ENCODE measurements around the gene WNT5B.

WNT5B gene

DNA sequence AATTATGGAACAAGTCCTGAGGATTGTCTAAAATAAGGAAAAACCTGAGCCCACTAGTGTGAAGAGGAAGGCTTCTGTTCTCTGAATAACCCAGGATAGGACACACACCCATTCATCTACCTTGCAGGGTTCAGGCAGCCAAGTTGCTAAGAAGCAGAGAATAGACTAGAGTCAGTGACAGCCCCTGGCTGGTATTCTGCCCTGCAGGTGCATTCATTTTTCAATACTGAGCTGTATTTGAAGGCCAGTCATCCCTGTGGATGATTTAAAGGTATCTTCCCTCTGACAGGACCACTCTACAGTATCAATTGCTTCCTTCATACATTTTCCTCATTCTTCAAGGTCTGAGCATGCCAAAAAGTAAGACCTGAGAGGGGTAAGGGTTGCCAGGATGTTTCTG is 22.9 kb downstream of the WNT5B start:
- no peak for DNase-seq (ENCODE audit: low spot score)

DNA sequence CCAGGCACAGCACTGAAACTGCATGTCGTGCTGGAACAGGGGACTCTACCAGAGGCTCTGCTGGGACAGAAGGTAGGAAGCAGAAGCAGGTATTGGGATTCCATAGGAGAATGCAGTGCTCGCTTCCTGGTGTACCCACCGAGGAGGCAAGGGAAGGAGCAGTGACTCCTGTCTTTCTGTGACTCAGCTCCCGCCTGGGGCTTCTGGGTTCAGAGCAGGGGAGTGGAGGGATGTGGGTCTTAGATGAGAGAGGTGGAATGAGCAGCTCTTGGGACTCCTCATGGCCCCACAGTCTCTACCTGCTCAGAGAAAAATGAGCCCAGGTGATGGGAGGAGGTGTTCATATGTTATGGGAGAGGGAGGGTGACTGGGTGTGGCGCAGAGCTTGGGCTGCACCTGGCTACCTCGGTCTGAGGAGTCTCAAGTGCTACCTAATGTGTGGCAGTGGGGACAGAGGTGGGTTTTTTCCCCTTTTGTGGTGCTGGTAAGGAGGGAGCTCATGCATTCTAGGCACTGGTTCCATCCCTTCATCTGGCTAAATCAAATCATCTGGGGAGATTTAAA is 26.3 kb downstream of the WNT5B start:
- DNase-seq (ENCODE audit: low spot score) = no peak

DNA sequence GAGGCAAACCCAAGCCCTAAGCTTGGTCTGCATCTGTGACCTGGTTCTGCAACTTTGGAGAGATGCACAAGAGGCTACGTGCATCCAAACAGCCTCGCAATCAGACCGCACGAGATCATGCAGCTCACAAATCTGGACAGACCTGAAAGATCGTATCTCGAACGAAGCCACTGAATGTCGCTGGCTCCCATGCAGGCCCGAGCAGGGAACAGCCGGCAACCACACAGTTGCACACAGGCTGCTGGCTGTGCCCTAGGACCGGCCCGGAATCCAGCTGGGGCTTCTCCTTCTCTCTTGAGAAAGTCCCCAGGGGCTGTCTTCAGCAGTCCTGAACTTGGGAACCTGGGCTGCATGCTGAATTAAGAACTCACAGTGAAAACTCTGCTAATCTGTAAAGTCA is 27.9 kb downstream of the WNT5B start:
- DNase-seq (ENCODE audit: low spot score) = no peak

DNA sequence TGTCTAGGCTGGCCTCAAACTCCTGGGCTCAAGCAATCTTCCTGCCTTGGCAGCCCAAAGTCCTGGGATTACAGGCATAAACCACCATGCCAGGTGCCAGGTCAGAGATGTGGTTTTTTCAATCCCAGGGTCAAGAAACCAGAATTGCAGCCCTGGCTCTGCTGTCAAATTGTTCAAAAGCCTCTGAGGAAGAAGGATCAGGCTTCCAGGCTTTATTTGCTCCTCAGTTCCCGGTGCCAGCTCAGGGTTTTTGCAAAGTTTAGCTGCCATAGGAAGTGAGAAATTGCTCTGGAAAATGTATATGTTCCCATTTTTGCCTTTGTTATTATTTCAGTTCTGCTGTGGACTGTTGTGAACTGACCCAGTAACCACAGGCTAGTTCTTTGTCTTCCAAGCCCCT is 28.7 kb downstream of the WNT5B start:
- no peak for DNase-seq (ENCODE audit: low spot score)

DNA sequence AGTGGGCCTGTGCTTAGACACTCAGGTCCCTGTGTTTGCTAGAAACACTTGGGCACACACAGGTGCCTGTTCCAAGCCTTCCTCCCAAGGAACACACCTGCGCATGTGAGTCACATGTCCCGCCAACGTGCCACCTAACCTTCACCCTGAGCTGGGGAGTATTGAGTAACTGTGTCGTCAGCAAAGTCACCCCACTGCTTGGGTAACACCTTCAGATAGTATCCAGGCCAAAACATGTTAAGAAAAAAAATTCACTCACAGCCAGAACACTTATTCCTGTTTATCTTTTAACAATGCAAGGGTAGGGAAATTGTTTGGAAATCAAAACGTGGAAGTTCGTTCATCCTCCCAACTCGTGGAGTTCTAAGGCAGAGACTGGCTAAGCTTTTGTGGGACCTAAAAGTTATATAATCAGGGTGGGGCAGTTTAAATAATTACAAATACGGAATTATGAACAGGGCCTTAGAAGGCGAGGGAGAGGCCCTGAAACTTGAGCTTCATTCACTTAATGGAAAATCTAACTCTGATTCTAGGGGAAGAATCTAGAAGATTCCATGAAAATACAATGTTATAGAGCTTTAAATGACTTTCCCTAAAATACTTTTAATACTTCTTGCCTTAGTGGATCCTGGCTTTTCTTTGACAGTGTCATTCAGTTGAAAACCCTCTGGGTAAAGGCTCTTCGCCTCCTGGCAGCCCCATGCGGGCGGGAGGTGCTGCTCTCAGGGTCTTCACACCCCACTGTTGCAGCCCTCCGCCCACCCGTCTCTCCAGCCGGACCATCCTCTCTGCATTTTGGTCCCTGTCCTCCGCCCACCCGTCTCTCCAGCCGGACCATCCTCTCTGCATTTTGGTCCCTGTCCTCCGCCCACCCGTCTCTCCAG is 31.5 kb downstream of the WNT5B start:
- no peak for DNase-seq (ENCODE audit: low spot score)

DNA sequence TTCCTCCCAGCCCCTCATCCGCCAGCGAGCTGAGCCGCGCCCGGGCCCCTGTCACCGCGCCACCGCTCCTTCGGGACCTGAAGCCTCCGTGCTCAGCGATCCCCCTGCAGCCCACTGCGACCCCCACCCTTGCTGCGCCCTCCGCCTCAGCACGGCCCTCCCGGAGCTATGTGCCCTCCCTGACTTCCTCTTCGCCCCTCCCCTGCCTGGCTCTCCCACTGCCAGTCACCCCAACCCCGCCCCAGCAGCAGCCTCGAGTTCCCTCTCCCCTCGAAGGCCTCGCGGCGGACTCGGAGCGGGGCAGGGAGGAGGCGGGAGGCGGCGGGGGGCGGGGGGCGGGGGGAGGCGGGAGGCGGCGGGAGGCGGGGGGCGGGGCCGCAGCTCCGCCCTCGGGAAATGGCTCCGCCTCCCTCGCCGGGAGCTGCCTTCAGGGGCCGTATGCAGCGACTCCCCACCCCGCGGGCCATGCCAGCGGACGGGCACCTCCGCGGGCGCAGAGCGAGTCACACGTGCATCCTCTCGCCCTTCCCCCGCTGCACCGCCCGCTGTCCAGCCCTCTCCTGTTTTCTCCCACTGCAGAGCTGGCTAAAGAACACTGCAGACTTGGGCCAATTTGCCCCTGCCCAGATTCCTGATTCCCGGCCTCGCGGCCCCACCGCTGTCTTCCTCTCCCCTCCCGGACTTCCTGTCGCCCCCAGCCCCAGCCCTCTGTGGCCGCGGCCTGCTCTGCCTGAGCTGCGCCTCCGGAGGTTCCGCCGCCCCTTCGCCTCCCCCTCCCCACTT is 32.7 kb downstream of the WNT5B start:
- peak; percentile 83 for DNase-seq (ENCODE audit: low spot score)

DNA sequence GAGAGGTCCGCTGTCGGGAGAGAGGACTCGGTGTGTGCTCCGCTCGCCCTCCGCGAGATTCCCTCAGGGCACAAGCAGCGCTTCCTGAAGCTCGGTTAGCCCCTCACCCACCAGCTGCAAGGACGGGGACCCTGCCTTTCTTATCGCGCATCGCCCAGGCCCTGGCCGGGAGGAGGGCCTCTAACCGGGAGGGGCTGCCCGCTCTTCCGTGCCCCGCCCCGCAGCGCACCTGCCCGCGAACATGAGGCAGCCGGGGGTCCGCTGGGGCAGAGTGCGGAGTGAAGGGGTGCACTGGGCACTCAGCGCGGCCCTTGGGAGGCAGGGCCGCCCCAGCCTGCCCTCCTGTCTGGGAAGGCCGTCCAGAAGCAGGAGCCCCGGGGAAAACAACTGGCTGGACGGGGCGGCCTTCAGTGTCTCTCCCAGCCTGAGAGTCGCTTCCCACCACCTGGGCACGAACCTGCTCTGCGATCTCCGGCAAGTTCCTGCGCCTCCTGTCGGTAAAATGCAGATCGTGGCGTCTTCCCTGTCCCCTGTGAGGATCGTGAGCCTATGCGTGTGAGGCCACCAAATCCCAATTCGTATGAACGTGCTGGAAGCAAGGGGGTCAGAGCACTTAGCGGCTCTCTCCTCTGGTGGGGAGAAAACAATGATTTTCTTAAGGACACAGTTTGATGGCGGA is 33.9 kb downstream of the WNT5B start:
- DNase-seq (ENCODE audit: low spot score) = peak; percentile 74

- DNase-seq (ENCODE audit: low spot score) = no peak
Measured at GRCh38 chr12:1663440-1664132, 34.6 kb downstream of the WNT5B start.

DNA sequence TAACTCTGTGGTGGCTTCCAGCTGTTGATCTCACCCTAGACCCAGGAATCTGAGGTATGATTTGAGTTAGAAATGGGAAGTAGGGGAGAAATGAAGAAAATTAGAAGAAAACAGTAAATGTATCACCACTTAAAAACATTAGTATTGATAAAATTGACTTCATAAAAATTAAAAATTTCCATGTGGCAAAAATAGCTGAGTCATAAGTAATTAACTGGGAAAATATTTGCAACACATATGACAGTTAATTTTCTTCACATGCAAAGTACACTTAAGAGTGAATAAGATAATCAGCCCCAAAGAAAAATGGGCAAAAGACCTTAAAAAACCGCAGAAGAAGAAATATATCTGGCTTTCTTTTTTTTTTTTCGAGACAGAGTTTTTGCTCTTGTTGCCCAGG is 36.3 kb downstream of the WNT5B start:
- no peak for DNase-seq (ENCODE audit: low spot score)

GRCh38 chr12:1666215-1666614 is 37.2 kb downstream of the WNT5B start:
- DNase-seq (ENCODE audit: low spot score) = no peak

- DNase-seq (ENCODE audit: low spot score) = no peak
Measured at GRCh38 chr12:1666685-1667162, 37.7 kb downstream of the WNT5B start.

GRCh38 chr12:1668833-1669543 is 40.0 kb downstream of the WNT5B start:
- no peak for DNase-seq (ENCODE audit: low spot score)

- peak; percentile 39 for DNase-seq (ENCODE audit: low spot score)
Measured at GRCh38 chr12:1670358-1671268, 41.6 kb downstream of the WNT5B start.

- no peak for DNase-seq (ENCODE audit: low spot score)
Measured at GRCh38 chr12:1676043-1676442, 47.0 kb downstream of the WNT5B start.

DNA sequence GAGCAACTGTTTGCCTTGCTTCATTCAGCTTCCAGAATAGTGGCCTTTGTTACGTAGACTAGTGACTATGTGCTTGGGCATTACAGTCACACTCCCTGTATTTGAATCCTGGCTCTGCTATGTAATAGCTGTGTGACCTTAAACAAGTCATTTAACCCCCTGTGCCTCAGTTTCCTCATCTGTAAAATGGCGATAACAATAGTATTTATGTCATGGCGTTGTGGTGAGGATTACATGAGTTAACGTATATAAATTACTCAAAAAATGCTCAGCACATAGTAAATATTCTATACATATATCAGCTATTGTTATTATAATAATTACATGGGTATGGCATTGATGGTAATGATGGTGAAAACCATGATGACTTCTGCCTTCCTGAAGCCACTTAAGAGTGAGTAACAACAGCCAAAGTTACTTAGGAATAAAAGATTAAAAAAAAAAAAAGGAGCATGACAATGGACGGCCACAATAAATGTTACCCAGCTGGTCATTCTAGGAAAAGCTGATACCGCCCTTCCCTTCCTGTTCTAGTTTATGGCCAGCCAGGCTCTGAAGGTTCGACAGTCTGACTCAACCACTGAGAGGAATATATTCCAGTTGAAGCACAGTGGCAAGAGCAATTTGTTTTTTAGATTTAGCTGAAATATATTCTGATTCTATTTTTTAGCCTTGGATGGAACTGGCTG is 51.9 kb downstream of the WNT5B start:
- DNase-seq (ENCODE audit: low spot score) = no peak

DNA sequence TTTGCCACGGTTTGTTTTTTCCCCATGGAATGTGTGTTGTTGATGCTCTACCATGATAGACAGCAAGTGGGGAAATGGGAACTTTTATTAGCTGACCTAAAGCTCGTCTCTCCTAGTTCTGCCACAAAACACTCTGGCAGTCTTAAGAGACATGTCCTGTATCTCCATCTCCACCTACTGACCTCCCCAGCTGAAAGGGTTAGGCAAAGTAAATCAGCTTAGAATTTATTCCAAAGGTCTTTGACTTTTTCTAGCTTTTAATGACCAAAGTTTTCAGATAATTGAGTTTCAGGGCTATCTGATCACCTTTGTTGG is 52.4 kb downstream of the WNT5B start:
- DNase-seq (ENCODE audit: low spot score) = no peak

DNA sequence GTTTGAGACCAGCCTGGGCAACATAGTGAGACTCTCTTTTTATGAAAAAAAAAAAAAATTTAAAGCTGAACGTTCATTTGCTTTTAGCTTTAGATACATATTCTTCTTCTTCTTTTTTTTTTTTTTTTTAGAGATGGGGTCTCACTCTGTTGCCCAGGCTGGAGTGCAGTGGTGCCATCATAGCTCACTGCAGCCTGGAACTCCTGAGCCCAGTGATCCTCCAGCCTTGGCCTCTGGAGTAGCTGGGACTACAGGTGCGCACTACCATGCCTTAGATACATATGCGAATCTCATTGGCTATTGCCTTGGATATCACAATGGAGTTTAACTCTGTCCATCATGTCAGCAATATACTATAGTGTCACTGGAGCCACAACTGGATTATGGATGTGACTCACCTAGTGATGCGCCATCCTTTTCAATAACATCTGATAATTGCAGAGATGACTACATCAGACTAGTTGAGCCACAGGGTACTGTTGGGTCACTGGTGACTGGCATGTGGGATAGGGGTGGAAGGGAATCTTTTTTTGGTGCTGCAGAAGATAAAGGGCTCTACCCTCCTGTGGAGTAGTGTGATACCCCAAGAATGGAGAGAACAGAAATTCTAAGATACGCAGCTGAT is 59.2 kb downstream of the WNT5B start:
- no peak for DNase-seq (ENCODE audit: low spot score)

DNA sequence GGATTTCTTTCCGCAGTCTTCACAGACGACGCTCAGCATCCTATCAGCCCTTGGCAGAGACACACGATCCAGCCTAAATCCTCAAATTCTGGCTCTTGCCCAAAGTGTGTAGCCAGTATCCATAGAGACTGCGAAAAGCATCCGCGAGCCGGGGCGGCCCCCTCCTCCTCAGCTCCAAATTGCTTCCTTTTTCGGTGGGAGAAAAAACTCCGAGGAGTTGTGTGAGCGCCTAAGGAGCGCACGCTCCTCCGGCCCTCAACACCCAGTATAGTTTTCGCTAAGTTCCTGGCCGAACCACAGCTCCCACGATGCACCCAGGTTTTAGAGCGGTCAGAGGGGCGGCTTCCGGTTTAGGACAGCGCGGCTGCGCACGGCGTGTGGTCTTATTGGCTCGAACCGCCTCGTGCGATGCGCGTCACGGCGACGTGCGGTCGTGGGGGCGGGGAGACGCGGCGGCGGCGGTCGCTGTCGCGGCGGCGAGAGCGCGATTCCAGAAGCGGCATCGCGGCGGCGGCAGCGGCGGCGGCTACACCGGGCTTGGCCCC is 61.6 kb downstream of the WNT5B start, which contains the start of gene ADIPOR2:
TSS of gene ADIPOR2 (plus strand) at position 493 of the 545 bp plus-strand sequence. CDS start 63,274 bp downstream, outside the sequence.
- peak; percentile 99 for DNase-seq (ENCODE audit: low spot score)

Measured in iPS-NIHi11 (cell line).